Neutrophil (primary cell): ENCODE data around the gene CEMIP.

Source experiments
- H3K27ac ChIP-seq: fragments of 200-600 bp; sonication (generic); 2 replicates; pipeline ENCODE4 v1.5.1; 2016; ENCODE audit warnings: mild to moderate bottlenecking, moderate library complexity
- H3K27me3 ChIP-seq: fragments of 200-600 bp; sonication (generic); 2 replicates; pipeline ENCODE4 v1.6.0; 2016; ENCODE audit warnings: mild to moderate bottlenecking
- H3K36me3 ChIP-seq: fragments of 200-600 bp; sonication (generic); 2 replicates; pipeline ENCODE4 v1.5.1; 2017
- H3K4me1 ChIP-seq, 2 experiments: fragments of 200-600 bp in 1 of 2; sonication (generic) in 1 of 2; 1 replicate in 1 of 2; 2 replicates in 1 of 2; pipeline versions ENCODE4 v1.5.1 to v1.6.1; 2013 to 2016; ENCODE audit warnings: low read depth in 1 of 2, low read length in 1 of 2, mild to moderate bottlenecking in 1 of 2, moderate library complexity in 1 of 2; ENCODE audit not compliant: control insufficient read depth in 1 of 2, insufficient read depth in 1 of 2
- H3K4me3 ChIP-seq, 2 experiments: fragments of 200-600 bp in 1 of 2; sonication (generic) in 1 of 2; 1 replicate in 1 of 2; 2 replicates in 1 of 2; pipeline ENCODE4 v1.5.1; 2013 to 2016; ENCODE audit warnings: low read depth in 1 of 2, low read length in 1 of 2, mild to moderate bottlenecking in 1 of 2, moderate library complexity in 1 of 2
- H3K9me3 ChIP-seq: fragments of 200-600 bp; sonication (generic); 2 replicates; pipeline ENCODE4 v1.5.1; 2016
- TF ChIP-seq, protein P1 (sequence below): fragments of 200-600 bp; sonication (generic); IDR thresholded peaks from 2 replicates; pipeline ENCODE4 v1.5.1; 2016; ENCODE audit warnings: antibody characterized with exemption

Gene CEMIP

DNA sequence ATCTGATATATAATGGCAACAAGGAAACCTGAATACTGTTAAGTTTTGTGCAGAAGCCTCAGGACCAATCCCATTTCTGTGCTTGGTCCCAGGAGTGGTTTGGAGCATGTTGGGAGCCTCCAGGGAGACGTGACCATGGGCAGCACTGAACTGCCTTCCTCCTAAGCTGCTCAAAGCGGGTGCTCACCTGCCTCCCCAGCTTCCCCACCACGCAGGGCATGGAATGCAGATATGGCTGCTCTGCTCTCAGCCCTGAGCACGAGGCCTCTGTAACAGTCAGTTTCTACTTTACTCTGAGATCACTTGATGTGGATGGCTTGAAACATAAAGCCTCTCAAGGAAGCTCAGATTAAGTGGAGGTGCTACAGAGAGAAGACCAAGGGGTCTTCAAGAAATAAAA, 161.2 kb downstream of the CEMIP start:
- Histone ChIP-seq H3K27ac (no peak overlapping the region), H3K4me3 (no peak overlapping the region), H3K4me1 (no peaks in the 10 kb centered on the region), H3K9me3 (no peaks in the 10 kb centered on the region), H3K27me3 (no peaks in the 10 kb centered on the region), H3K36me3 (peaks cover 57% of the 10 kb centered on the region)
- TF ChIP-seq, protein P1, sequence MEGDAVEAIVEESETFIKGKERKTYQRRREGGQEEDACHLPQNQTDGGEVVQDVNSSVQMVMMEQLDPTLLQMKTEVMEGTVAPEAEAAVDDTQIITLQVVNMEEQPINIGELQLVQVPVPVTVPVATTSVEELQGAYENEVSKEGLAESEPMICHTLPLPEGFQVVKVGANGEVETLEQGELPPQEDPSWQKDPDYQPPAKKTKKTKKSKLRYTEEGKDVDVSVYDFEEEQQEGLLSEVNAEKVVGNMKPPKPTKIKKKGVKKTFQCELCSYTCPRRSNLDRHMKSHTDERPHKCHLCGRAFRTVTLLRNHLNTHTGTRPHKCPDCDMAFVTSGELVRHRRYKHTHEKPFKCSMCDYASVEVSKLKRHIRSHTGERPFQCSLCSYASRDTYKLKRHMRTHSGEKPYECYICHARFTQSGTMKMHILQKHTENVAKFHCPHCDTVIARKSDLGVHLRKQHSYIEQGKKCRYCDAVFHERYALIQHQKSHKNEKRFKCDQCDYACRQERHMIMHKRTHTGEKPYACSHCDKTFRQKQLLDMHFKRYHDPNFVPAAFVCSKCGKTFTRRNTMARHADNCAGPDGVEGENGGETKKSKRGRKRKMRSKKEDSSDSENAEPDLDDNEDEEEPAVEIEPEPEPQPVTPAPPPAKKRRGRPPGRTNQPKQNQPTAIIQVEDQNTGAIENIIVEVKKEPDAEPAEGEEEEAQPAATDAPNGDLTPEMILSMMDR, result no peak

GRCh38 chr15:80940851-80941250, 161.7 kb downstream of the CEMIP start:
- Histone ChIP-seq H3K27me3 (no peaks in the 10 kb centered on the region), H3K27ac (no peak overlapping the region), H3K4me1 (no peaks in the 10 kb centered on the region), H3K9me3 (no peaks in the 10 kb centered on the region), H3K36me3 (peaks cover 61% of the 10 kb centered on the region), H3K4me3 (no peak overlapping the region)
- TF ChIP-seq, protein P1, result no peak

DNA sequence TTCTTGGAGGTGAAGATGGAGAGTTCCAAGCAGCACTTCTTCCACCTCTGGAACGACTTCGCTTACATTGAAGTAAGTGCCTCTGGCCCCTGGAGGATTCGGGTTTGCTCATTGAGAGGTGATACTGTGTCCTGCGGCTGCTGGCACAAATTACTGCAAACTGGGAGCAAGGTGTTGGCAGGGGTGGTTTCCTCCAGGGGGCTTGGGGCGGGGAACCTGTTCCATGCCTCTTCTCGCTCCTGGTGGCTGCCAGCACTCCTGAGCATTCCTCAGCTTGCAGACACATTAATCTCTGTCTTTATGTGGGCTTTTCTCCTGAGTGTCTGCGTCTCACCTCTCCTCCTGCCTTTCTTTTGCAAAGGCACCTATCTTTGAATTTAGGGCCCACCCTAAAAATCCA, 163.1 kb downstream of the CEMIP start:
- Histone ChIP-seq H3K27me3 (no peaks in the 10 kb centered on the region), H3K36me3 (peaks cover 69% of the 10 kb centered on the region), H3K4me1 (no peaks in the 10 kb centered on the region), H3K27ac (no peak overlapping the region), H3K4me3 (no peak overlapping the region), H3K9me3 (no peaks in the 10 kb centered on the region)
- TF ChIP-seq, protein P1, result no peak

DNA sequence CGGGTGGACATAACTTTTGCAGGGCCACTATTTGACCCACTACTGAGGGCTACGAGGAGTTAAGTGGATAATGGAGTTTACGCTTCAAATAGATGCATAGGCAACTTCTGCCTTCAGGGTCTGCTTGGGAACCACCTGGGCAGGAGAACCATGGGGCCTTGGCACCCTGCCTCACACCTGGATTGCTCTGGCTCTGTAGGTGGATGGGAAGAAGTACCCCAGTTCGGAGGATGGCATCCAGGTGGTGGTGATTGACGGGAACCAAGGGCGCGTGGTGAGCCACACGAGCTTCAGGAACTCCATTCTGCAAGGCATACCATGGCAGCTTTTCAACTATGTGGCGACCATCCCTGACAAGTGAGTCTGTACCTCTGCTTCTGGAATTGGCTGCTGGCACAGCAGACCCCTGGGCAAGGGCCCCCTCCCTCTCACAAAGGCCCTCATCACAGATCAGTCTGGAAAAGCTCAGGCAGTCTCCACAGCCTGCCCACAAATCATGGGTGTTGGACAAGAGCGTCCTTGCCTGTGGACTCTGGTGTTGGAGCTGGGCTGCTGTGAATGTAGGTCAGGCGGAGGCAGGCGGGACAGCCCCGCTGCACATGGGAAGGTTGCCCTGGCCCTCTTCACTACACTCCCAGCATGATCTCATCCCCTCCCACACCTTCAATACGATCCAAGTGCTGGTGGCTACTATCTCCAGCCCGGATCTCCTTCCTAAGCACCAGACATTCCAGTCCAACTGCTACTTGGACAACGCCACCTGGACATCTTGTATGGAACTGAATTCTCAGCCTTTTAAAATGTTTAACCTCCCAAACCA, 163.8 kb downstream of the CEMIP start:
- no peak overlapping the region for H3K4me3 ChIP-seq
- H3K36me3 ChIP-seq, result peaks cover 76% of the 10 kb centered on the region
- TF ChIP-seq, protein P1, result no peak
- H3K4me1 ChIP-seq, result no peaks in the 10 kb centered on the region
- H3K9me3 ChIP-seq, result no peaks in the 10 kb centered on the region
- no peaks in the 10 kb centered on the region for H3K27me3 ChIP-seq
- no peak overlapping the region for H3K27ac ChIP-seq

- Histone ChIP-seq H3K27ac (no peak overlapping the region), H3K9me3 (no peaks in the 10 kb centered on the region), H3K4me1 (no peaks in the 10 kb centered on the region), H3K4me3 (no peak overlapping the region), H3K27me3 (no peaks in the 10 kb centered on the region), H3K36me3 (peaks cover 95% of the 10 kb centered on the region)
- TF ChIP-seq, protein P1, result no peak
Observed at GRCh38 chr15:80944818-80945217, 165.6 kb downstream of the CEMIP start.
